Coronary artery (tissue), 2 donors: ENCODE measurements around the gene GMEB2.
"Not testable (repeated sequence)": the region's sequence is repeated elsewhere in the genome, so short reads cannot be mapped to it uniquely, and the experiment has no call there.

Source experiments
- DNase-seq: peaks from one replicate; pipeline ENCODE4 v3.0.0-alpha.2; 2017; ENCODE audit warnings: low spot score
- H3K27ac ChIP-seq, 2 donors: fragments of 200-600 bp; sonication (generic); one replicate each; pipeline ENCODE4 v1.5.1; 2016 to 2019
- H3K4me3 ChIP-seq: fragments of 200-600 bp; sonication (generic); 2 replicates; pipeline ENCODE4 v1.5.1; 2016; ENCODE audit warnings: mild to moderate bottlenecking, moderate library complexity
- TF ChIP-seq, protein P1 (sequence below): fragments of 200-600 bp; sonication (generic); IDR thresholded peaks from one replicate; pipeline ENCODE4 v1.5.1; 2019; ENCODE audit warnings: antibody characterized with exemption

GMEB2 gene

DNA sequence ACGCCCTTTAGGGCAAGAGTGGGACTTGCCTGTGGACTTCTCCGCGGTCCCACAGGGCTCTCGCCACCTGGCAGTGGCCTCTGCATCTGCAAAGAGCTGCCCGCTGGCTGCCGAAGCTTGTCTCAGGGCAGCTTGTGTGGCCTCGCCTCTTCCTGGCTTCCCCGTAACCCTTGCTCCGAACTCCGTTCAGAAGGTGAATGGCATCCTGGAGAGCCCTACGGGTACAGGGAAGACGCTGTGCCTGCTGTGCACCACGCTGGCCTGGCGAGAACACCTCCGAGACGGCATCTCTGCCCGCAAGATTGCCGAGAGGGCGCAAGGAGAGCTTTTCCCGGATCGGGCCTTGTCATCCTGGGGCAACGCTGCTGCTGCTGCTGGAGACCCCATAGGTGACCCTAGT is 34.2 kb upstream of the GMEB2 start:
- Histone ChIP-seq H3K4me3 (no peak overlapping the region), H3K27ac (no peak overlapping the region)
- TF ChIP-seq, protein P1, sequence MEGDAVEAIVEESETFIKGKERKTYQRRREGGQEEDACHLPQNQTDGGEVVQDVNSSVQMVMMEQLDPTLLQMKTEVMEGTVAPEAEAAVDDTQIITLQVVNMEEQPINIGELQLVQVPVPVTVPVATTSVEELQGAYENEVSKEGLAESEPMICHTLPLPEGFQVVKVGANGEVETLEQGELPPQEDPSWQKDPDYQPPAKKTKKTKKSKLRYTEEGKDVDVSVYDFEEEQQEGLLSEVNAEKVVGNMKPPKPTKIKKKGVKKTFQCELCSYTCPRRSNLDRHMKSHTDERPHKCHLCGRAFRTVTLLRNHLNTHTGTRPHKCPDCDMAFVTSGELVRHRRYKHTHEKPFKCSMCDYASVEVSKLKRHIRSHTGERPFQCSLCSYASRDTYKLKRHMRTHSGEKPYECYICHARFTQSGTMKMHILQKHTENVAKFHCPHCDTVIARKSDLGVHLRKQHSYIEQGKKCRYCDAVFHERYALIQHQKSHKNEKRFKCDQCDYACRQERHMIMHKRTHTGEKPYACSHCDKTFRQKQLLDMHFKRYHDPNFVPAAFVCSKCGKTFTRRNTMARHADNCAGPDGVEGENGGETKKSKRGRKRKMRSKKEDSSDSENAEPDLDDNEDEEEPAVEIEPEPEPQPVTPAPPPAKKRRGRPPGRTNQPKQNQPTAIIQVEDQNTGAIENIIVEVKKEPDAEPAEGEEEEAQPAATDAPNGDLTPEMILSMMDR, result no peak
- no peak for DNase-seq

DNA sequence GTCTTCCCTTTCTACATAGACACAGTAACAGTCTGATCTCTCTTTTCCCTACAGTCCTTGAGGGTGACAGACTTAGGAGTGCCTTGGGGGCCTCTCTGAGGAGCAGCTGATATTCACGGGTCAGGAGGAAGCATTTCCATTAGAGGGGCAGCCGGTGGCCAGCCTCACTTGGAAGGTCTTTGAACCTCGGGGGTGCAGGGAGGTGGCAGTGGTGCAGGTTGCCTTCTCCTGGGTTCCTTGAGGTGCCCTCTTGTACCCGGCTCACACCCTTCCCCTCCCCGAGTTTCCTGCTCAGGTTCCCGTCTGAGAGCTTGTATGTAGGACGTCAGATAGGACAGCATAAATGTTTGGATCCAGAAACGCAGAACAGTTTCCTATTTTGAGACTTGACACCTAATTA is 33.7 kb upstream of the GMEB2 start:
- TF ChIP-seq, protein P1, result no peak
- DNase-seq, result no peak
- Histone ChIP-seq H3K27ac (no peak overlapping the region), H3K4me3 (no peak overlapping the region)

DNA sequence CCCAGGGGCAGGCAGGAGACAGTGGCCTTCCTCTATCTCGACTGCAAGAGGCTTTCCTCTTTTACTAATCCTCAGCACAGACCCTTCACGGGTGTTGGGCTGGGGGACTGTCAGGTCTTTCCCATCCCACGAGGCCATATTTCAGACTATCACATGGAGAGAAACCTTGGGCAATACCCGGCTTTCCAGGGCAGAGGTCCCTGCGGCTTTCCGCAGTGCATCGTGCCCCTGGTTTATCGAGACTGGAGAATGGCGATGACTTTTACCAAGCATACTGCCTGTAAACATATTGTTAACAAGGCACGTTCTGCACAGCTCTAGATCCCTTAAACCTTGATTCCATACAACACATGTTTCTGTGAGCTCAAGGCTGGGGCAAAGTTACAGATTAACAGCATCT is 33.3 kb upstream of the GMEB2 start:
- not testable (repeated sequence) for H3K4me3 ChIP-seq, DNase-seq, H3K27ac ChIP-seq

DNA sequence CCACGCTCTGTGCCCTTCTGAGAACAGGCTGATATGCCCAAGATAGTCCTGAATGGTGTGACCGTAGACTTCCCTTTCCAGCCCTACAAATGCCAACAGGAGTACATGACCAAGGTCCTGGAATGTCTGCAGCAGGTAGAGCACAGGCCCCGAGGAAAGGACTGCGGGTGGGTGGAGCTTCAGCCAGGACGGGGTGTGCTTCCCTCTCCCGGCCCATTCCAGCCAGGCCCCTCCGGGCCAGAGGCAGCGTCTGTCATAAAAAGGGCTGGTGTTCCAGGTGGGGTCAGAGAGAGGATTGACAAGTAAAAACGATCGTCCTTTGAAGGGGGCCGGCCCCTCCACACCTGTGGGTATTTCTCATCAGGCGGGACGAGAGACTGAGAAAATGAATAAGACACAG is 32.5 kb upstream of the GMEB2 start:
- Histone ChIP-seq H3K27ac (peak overlapping the region in 1 of 2 donors; percentile 88), H3K4me3 (peak overlapping the region; percentile 87)
- TF ChIP-seq, protein P1, result no peak
- no peak for DNase-seq

DNA sequence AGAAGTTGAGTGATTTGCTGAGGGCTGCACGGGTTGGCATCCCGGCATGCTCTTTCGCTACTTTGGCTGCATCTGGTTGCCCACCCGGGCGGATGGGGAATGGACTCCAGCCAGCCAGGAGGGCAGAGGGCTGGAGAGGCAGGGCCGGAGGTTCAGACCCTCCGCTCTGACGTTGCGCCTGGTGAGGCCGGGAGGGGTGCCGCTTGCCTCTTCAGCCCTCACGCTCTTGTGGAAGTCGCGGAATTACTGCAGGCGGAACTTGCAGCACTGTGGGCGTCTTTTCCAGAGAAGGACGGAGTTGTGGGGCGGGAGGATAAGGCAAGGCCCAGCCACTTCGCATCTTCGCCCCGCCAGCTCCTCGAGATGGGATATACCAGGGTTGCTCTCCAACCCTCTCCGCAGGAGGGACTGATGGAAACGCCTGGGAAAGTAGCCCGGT is 31.9 kb upstream of the GMEB2 start:
- no peak for DNase-seq
- Histone ChIP-seq H3K4me3 (peak overlapping the region; percentile 87), H3K27ac (peak overlapping the region; percentile 77 to 88)
- TF ChIP-seq, protein P1, result no peak

DNA sequence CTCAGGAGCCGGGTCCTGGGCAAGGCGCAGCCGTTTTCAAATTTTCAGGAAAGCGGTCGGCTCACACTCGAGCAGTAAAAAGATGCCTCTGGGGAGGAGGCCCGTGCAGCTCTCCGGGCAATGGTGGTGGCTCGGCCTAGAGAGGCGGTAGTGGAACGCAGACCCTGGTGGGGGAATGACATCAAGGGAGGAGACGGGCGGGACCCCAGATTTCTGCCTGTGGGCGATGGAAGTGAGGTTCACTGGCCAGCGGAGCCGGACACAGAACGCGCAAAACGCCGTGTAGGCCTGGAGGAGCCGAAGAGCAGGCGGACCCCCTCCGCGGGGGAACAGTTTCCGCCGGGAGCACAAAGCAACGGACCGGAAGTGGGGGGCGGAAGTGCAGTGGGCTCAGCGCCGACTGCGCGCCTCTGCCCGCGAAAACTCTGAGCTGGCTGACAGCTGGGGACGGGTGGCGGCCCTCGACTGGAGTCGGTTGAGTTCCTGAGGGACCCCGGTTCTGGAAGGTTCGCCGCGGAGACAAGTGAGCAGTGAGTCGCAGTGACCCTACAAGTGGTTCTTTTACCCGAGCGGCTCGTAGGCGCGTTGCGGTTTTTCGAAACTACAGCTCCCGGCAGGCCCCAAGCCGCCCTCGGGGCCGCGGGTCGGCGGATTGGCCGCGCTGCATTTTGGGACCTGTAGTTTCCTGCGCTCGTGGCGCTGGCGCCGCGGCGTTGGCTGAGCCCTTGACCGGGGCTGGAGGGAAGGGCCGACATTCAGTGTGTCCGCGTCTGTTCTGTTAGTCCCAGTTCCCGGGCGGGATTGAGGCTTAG is 31.2 kb upstream of the GMEB2 start, which contains the start of gene RTEL1:
TSS of gene RTEL1 (plus strand) at position 376 of the 812 bp plus-strand sequence. CDS start 1,091 bp downstream, outside the sequence.
- H3K4me3 ChIP-seq, result peak within 1 kb of the TSS; percentile 87
- H3K27ac ChIP-seq, result peak within 1 kb of the TSS; percentile 77 to 88
- TF ChIP-seq, protein P1, result no peak
- peak; percentile 95 for DNase-seq

DNA sequence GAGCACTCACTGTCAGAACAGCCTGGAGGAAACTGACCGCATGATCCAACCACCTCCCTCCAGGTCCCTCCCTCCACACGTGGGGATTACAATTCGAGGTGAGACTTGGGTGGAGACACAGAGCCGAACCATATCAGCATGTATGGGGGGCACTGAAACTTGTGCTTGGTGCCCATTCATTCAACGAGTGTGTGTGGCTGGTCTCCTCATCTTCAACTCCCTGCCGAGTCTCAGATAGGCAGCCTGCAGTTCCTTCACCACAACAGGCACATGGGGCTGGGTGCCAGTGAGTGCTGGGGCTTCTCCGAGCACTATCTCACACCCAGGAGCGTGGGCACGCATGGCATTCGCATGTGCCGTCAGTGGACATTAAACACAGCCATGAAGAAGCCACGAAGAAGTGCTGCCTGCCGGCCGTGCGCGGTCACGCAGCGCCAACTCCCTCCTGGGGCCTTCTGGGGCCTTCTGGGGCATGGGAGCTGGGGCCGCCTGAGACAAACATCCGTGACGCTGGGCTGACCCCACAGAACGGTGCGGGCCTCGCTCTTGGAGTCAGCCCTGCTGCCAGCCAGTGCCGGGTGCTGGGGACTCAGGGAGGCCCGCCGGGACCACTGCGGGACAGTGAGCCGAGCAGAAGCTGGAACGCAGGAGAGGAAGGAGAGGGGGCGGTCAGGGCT is 30.5 kb upstream of the GMEB2 start:
- Histone ChIP-seq H3K4me3 (peak overlapping the region; percentile 87), H3K27ac (peak overlapping the region; percentile 77 to 88)
- TF ChIP-seq, protein P1, result no peak
- no peak for DNase-seq
